Osteoblast (primary cell): ENCODE results near the gene CPT1C. TPM values are rescaled to one million over a fixed set of nuclear protein-coding genes. Genes with fewer than 3 reads are reported as not detected.
"Not testable (repeated sequence)": the region's sequence is repeated elsewhere in the genome, so short reads cannot be mapped to it uniquely, and the experiment has no call there.

Source experiments
- DNase-seq: peaks from one replicate; pipeline ENCODE4 v3.0.0; 2011; ENCODE audit warnings: low spot score, mixed read lengths; ENCODE audit not compliant: insufficient read length; ENCODE audit errors: missing footprints
- H2AFZ ChIP-seq: 2 replicates; pipeline ENCODE4 v1.6.0; 2011; ENCODE audit warnings: mild to moderate bottlenecking, low read length
- H3K27ac ChIP-seq: 2 replicates; pipeline ENCODE4 v1.5.1; 2011; ENCODE audit warnings: mild to moderate bottlenecking, low read depth, low read length, moderate library complexity
- H3K27me3 ChIP-seq: 2 replicates; pipeline ENCODE4 v1.6.0; 2012; ENCODE audit warnings: mild to moderate bottlenecking, control low read depth, inconsistent platforms, low read length, moderate library complexity; ENCODE audit not compliant: insufficient read depth
- H3K36me3 ChIP-seq: 2 replicates; pipeline ENCODE4 v1.5.1; 2011; ENCODE audit warnings: mild to moderate bottlenecking, low read length, control low read depth, moderate library complexity; ENCODE audit not compliant: insufficient read depth
- H3K4me1 ChIP-seq: 2 replicates; pipeline ENCODE4 v1.5.1; 2011; ENCODE audit warnings: mild to moderate bottlenecking, low read length, control low read depth, moderate library complexity; ENCODE audit not compliant: insufficient read depth
- H3K4me2 ChIP-seq: 2 replicates; pipeline ENCODE4 v1.6.0; 2011; ENCODE audit warnings: mild to moderate bottlenecking, low read length; ENCODE audit not compliant: insufficient read depth
- H3K4me3 ChIP-seq: fragments of 200-600 bp; sonication (generic); 3 replicates; pipeline ENCODE4 v1.5.1; 2012; ENCODE audit warnings: mild to moderate bottlenecking, low read length, inconsistent platforms; ENCODE audit not compliant: insufficient read depth
- H3K79me2 ChIP-seq: 2 replicates; pipeline ENCODE4 v1.6.0; 2012; ENCODE audit warnings: mild to moderate bottlenecking, low read length, control low read depth, inconsistent platforms; ENCODE audit not compliant: insufficient read depth
- H3K9me3 ChIP-seq: 2 replicates; pipeline ENCODE4 v1.5.1; 2011; ENCODE audit warnings: low read depth, low read length, control low read depth
- H4K20me1 ChIP-seq: 2 replicates; pipeline ENCODE4 v1.6.0; 2012; ENCODE audit warnings: mild to moderate bottlenecking, low read length, control low read depth; ENCODE audit not compliant: insufficient read depth
- total RNA-seq: library from RNA; depleted of rRNA; stranded (reverse); fragments of >200 nt; gene quantifications from 2 replicates; pipeline ENCODE4 v1.2.3, GENCODE V29; 2012
- TF ChIP-seq, protein P1 (sequence below): IDR thresholded peaks from 2 replicates; pipeline ENCODE4 v1.5.1; 2011; ENCODE audit warnings: mild to moderate bottlenecking, low read depth, low read length, moderate library complexity; ENCODE audit errors: extremely low read depth

CPT1C gene
- total RNA-seq, 1 donor, result 17.0 TPM

DNA sequence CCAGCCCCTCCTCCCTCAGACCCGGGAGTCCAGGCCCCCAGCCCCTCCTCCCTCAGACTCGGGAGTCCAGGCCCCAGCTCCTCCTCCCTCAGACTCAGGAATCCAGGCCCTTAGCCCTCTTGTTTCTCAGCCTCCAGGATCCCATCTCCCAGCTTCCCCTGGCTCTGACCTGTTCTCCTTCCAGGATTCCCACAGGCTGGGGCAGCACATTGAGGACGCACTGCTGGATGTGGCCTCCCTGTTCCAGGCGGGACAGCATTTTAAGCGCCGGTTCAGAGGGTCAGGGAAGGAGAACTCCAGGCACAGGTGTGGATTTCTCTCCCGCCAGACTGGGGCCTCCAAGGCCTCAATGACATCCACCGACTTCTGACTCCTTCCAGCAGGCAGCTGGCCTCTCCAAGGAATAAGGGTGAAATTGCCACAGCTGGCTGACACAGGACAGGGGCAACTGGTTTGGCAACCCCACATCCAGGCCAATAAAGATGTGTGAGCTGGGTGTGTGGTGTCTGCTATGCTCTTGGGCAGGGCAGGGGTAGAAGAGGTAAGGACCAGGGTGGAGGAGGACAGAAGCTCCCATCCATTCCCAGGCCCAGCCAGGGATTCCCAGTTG, 22.4 kb downstream of the CPT1C start:
- no peaks in the 10 kb centered on the region for H3K9me3 ChIP-seq

DNA sequence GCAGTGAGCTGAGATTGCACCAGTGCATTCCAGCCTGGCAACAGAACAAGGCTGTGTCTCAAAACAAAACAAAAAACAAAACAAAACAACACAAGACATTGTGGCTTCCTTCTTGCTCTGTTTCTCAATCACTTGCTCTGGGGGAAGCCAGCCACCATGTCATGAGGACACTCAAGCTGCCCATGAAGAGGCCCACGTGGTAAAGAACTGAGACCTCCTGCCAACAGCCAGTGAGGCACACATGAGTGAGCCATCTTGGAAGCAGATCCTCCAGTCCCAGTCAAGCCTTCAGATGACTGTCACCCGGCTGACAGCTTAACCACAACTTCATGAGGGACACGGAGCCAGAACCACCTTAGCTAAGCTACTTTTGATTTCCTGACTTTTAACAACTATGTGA, 25.2 kb downstream of the CPT1C start:
- Histone ChIP-seq H3K9me3 (no peaks in the 10 kb centered on the region), H3K27ac (no peak overlapping the region), H3K4me1 (no peaks in the 10 kb centered on the region), H3K27me3 (no peaks in the 10 kb centered on the region), H3K4me3 (no peak overlapping the region), H4K20me1 (no peaks in the 10 kb centered on the region), H3K79me2 (no peaks in the 10 kb centered on the region), H3K36me3 (no peaks in the 10 kb centered on the region), H3K4me2 (no peak overlapping the region), H2AFZ (peak overlapping the region; percentile 9)
- TF ChIP-seq, protein P1, sequence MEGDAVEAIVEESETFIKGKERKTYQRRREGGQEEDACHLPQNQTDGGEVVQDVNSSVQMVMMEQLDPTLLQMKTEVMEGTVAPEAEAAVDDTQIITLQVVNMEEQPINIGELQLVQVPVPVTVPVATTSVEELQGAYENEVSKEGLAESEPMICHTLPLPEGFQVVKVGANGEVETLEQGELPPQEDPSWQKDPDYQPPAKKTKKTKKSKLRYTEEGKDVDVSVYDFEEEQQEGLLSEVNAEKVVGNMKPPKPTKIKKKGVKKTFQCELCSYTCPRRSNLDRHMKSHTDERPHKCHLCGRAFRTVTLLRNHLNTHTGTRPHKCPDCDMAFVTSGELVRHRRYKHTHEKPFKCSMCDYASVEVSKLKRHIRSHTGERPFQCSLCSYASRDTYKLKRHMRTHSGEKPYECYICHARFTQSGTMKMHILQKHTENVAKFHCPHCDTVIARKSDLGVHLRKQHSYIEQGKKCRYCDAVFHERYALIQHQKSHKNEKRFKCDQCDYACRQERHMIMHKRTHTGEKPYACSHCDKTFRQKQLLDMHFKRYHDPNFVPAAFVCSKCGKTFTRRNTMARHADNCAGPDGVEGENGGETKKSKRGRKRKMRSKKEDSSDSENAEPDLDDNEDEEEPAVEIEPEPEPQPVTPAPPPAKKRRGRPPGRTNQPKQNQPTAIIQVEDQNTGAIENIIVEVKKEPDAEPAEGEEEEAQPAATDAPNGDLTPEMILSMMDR, result no peak
- no peak for DNase-seq

More for the DNA sequence above, 22.4 kb downstream of the CPT1C start:
- H3K27me3 ChIP-seq, result no peaks in the 10 kb centered on the region
- no peaks in the 10 kb centered on the region for H3K36me3 ChIP-seq
- H4K20me1 ChIP-seq, result no peaks in the 10 kb centered on the region
- H3K4me2 ChIP-seq, result no peak overlapping the region
- H2AFZ ChIP-seq, result no peak overlapping the region
- no peak overlapping the region for H3K4me3 ChIP-seq
- H3K79me2 ChIP-seq, result no peaks in the 10 kb centered on the region
- H3K27ac ChIP-seq, result no peak overlapping the region
- H3K4me1 ChIP-seq, result peaks cover 3% of the 10 kb centered on the region
- DNase-seq, result peak; percentile 69
- TF ChIP-seq, protein P1, result no peak

GRCh38 chr19:49718511-49718910, 27.6 kb downstream of the CPT1C start:
- Histone ChIP-seq H4K20me1 (no peaks in the 10 kb centered on the region), H3K27ac (no peak overlapping the region), H2AFZ (no peak overlapping the region), H3K9me3 (no peaks in the 10 kb centered on the region), H3K27me3 (no peaks in the 10 kb centered on the region), H3K4me1 (no peaks in the 10 kb centered on the region), H3K36me3 (no peaks in the 10 kb centered on the region), H3K79me2 (no peaks in the 10 kb centered on the region), H3K4me2 (no peak overlapping the region), H3K4me3 (no peak overlapping the region)
- peak; percentile 64 for DNase-seq
- TF ChIP-seq, protein P1, result no peak

DNA sequence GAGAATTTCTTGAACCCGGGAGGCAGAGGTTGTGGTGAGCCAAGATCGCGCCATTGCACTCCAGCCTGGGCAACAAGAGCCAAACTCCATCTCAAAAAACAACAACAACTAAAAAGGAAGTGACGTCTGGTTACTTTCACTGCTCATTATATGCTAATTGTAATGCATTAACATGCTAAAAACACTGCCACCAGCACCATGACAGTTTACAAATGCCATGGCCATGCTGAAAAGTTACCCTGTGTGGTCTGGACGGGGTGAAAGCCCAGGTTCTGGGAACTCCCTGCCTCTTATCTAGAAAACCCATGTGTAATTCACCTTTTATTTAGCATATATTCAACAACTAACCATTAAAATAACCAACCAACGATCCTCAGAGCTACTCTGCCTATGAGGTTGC, 28.1 kb downstream of the CPT1C start:
- Histone ChIP-seq H3K36me3 (no peaks in the 10 kb centered on the region), H2AFZ (no peak overlapping the region), H3K9me3 (no peaks in the 10 kb centered on the region), H3K4me1 (no peaks in the 10 kb centered on the region), H3K27ac (no peak overlapping the region), H3K4me2 (no peak overlapping the region), H3K27me3 (no peaks in the 10 kb centered on the region), H3K4me3 (no peak overlapping the region), H4K20me1 (no peaks in the 10 kb centered on the region), H3K79me2 (no peaks in the 10 kb centered on the region)
- peak; percentile 26 for DNase-seq
- TF ChIP-seq, protein P1, result no peak

DNA sequence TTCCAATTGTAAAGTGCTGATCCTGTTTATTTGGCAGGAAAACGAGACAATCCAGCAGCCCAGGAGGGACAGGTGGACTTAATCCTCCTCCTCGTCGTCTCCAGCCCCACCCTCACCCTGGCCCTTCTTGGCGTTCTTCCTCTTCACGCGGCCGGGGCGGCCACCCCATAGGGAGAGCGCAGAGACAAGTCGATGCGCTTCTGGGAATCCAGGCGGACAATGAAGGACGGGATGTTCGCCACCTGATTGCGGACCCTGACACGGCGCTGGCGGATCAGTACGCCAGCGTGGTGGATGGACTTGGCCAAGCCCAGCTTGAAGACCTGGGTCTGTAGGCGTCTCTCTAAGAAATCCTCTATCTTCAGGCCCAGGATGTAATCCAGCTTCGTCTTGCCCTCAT, 28.5 kb downstream of the CPT1C start:
- H3K27me3 ChIP-seq, H2AFZ ChIP-seq, H4K20me1 ChIP-seq, H3K9me3 ChIP-seq, H3K4me3 ChIP-seq, H3K79me2 ChIP-seq, DNase-seq, H3K27ac ChIP-seq, H3K4me2 ChIP-seq, H3K4me1 ChIP-seq, H3K36me3 ChIP-seq: not testable (repeated sequence)
